Activated CD8-positive, alpha-beta T cell treated with anti-CD3 and anti-CD28 coated beads for 36 hours (primary cell): Measurements from ENCODE around the gene CCDC93. TPM values are rescaled to one million over a fixed set of nuclear protein-coding genes. Genes with fewer than 3 reads are reported as not detected.
A peak's percentile ranks its signal among the peaks of the same experiment; 100 is the strongest.

Experiments used
- ATAC-seq: fragments of 200-7000 bp; cut with Tn5 transposase; one replicate; pipeline ENCODE4 v1.10.0; 2021; ENCODE audit warnings: mild to moderate bottlenecking, moderate library complexity
- CTCF ChIA-PET: fragments of 350-600 bp; sonication (Branson Sonifier 250); formaldehyde crosslinking; loops from one replicate; lab custom pipeline; 2021; ENCODE audit warnings: antibody characterized with exemption; lab: Charles Lee
- POLR2A ChIA-PET: fragments of 350-600 bp; sonication (Branson Sonifier 250); formaldehyde crosslinking; loops from one replicate; lab custom pipeline; 2021; ENCODE audit warnings: antibody characterized with exemption; lab: Charles Lee
- DNase-seq: peaks from one replicate; pipeline ENCODE4 v3.0.0-alpha.2; 2020
- H3K27ac Mint-ChIP-seq: one replicate; pipeline ENCODE4 v1.8.0; 2021; ENCODE audit warnings: mild to moderate bottlenecking, mixed read lengths
- H3K27me3 Mint-ChIP-seq: one replicate; pipeline ENCODE4 v1.8.0; 2021; ENCODE audit warnings: mixed read lengths
- H3K36me3 Mint-ChIP-seq: one replicate; pipeline ENCODE4 v1.8.0; 2021; ENCODE audit warnings: low read depth, mixed read lengths
- H3K4me1 Mint-ChIP-seq: one replicate; pipeline ENCODE4 v1.8.0; 2021; ENCODE audit warnings: low read depth, mixed read lengths
- H3K4me3 Mint-ChIP-seq: one replicate; pipeline ENCODE4 v1.8.0; 2021; ENCODE audit warnings: mild to moderate bottlenecking, moderate library complexity, mixed read lengths
- H3K9me3 Mint-ChIP-seq: one replicate; pipeline ENCODE4 v1.8.0; 2021; ENCODE audit warnings: mixed read lengths
- CTCF ChIP-seq: fragments of 200-600 bp; IDR thresholded peaks from one replicate; pipeline ENCODE4 v1.8.0; 2022; ENCODE audit warnings: antibody characterized with exemption, mild to moderate bottlenecking
- intact Hi-C: fragments of 100-400 bp; cut with micrococcal nuclease; formaldehyde crosslinking; loops from one replicate; pipeline ENCODE4 v1.10.0; 2022
- total RNA-seq, 2 experiments: library from RNA; stranded (reverse); gene quantifications; one replicate each; pipeline ENCODE4 v1.2.3, GENCODE V29; 2021

Gene CCDC93
- total RNA-seq, 2 experiments from 2014 or later = 24.5 to 25.4 TPM

DNA sequence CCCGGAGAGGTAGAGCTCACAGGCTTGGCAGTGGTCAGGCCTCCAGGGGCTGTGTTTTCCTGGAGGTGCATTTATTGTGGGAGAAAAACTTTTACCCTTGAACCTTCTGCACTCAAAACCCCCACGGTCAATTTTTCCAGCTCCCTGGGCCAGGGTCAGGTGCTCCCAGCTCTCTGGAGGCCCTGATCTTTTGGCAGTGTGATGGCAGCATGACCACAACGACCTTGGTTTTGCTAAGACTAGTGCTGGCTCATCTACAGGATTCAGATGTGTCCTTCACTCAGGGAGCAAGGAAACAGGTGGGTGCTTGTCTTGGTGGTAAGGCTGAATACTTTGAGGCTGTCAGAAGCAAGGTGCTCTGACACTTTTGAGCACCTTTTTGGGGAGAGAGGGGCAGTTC is 92.3 kb downstream of the CCDC93 start:
- no peaks in the 10 kb centered on the region for H3K27me3 Mint-ChIP-seq
- ChIA-PET CTCF (no interaction called here), POLR2A (no interaction called here)
- ATAC-seq (no peak), DNase-seq (no peak)
- H3K9me3 Mint-ChIP-seq = no peaks in the 10 kb centered on the region
- no peaks in the 10 kb centered on the region for H3K4me1 Mint-ChIP-seq
- no peak overlapping the region for H3K4me3 Mint-ChIP-seq
- no peak for TF ChIP-seq CTCF
- intact Hi-C loops = no loop called here
- H3K36me3 Mint-ChIP-seq = peaks cover 84% of the 10 kb centered on the region
- H3K27ac Mint-ChIP-seq = peak overlapping the region; percentile 42

GRCh38 chr2:117918608-117919007 is 95.3 kb downstream of the CCDC93 start:
- no peak overlapping the region for H3K27ac Mint-ChIP-seq
- POLR2A ChIA-PET = no interaction called here
- peaks cover 5% of the 10 kb centered on the region for H3K9me3 Mint-ChIP-seq
- H3K4me3 Mint-ChIP-seq = no peak overlapping the region
- CTCF ChIA-PET = interaction anchor here (0.8 kb wide), 1 partner anchor 24 kb away, joined by 3 read pairs; no protein-coding TSS in a partner anchor
- DNase-seq (no peak), ATAC-seq (no peak)
- no peaks in the 10 kb centered on the region for H3K4me1 Mint-ChIP-seq
- TF ChIP-seq CTCF = no peak
- intact Hi-C loops = no loop called here
- H3K27me3 Mint-ChIP-seq = no peaks in the 10 kb centered on the region
- H3K36me3 Mint-ChIP-seq = peaks cover 80% of the 10 kb centered on the region

GRCh38 chr2:117917223-117917917 is 96.5 kb downstream of the CCDC93 start:
- Mint-ChIP-seq H3K27ac (no peak overlapping the region), H3K4me1 (no peaks in the 10 kb centered on the region), H3K4me3 (no peak overlapping the region), H3K9me3 (peaks cover 8% of the 10 kb centered on the region), H3K36me3 (peaks cover 70% of the 10 kb centered on the region), H3K27me3 (no peaks in the 10 kb centered on the region)
- TF ChIP-seq CTCF = no peak
- no peak for ATAC-seq
- no peak for DNase-seq
- intact Hi-C loops = no loop called here
- CTCF ChIA-PET = interaction anchor here (0.8 kb wide), 1 partner anchor 26 kb away, joined by 3 read pairs; no protein-coding TSS in a partner anchor
- POLR2A ChIA-PET = no interaction called here

DNA sequence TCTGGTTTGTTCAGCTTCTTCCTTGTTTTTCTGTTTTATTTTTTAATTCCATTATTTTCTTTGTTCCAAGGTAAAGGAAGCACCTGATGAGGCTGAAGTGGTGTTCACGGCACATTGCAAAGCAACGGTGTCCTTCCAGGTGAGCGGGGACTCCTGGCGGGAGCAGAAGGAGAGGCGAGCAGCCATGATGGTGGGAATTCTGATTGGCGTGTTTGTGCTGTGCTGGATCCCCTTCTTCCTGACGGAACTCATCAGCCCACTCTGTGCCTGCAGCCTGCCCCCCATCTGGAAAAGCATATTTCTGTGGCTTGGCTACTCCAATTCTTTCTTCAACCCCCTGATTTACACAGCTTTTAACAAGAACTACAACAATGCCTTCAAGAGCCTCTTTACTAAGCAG is 110.9 kb downstream of the CCDC93 start:
- ChIA-PET CTCF (interaction anchor here (1.1 kb wide), 1 partner anchor 16 kb away, joined by 3 read pairs; no protein-coding TSS in a partner anchor), POLR2A (no interaction called here)
- ATAC-seq (no peak), DNase-seq (no peak)
- Mint-ChIP-seq H3K9me3 (peaks cover 25% of the 10 kb centered on the region), H3K36me3 (no peaks in the 10 kb centered on the region), H3K4me1 (no peaks in the 10 kb centered on the region), H3K27ac (no peak overlapping the region), H3K4me3 (no peak overlapping the region), H3K27me3 (peaks cover 2% of the 10 kb centered on the region)
- TF ChIP-seq CTCF = no peak
- intact Hi-C loops = no loop called here

DNA sequence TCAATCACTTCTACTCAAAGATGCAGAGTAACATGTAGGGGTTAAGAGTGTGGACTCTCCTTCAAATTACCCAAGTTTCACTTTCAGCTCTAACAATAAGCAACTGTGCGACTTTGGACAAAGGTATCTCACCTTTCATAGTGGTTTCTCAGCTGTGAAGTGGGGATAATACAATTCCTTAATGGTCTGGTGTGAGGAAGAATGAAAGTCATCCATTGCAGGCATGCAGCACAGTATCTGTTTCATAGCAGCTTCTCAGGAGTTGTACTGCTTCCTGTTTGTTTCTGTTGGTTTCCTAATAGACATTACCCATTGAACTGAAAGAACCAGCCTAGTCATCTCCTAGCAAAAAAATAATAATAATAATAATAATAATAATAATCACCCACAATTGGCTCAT is 125.0 kb downstream of the CCDC93 start:
- ATAC-seq (no peak), DNase-seq (no peak)
- Mint-ChIP-seq H3K4me1 (no peaks in the 10 kb centered on the region), H3K9me3 (peaks cover under 1% of the 10 kb centered on the region), H3K36me3 (peaks cover 3% of the 10 kb centered on the region), H3K27me3 (no peaks in the 10 kb centered on the region), H3K27ac (no peak overlapping the region), H3K4me3 (no peak overlapping the region)
- TF ChIP-seq CTCF = no peak
- intact Hi-C loops = no loop called here
- ChIA-PET POLR2A (no interaction called here), CTCF (no interaction called here)
